GM12873 (cell line): ENCODE measurements around the gene HK2.

Experiments used
- TF ChIP-seq, protein P1 (sequence below): IDR thresholded peaks from 2 replicates; pipeline ENCODE4 v1.5.1; 2012; ENCODE audit warnings: low read depth, mild to moderate bottlenecking, moderate library complexity, low read length, control low read depth; ENCODE audit not compliant: insufficient read depth; ENCODE audit errors: missing control alignments

Gene HK2

GRCh38 chr2:74857215-74857614 is 23.3 kb downstream of the HK2 start:
- TF ChIP-seq, protein P1, sequence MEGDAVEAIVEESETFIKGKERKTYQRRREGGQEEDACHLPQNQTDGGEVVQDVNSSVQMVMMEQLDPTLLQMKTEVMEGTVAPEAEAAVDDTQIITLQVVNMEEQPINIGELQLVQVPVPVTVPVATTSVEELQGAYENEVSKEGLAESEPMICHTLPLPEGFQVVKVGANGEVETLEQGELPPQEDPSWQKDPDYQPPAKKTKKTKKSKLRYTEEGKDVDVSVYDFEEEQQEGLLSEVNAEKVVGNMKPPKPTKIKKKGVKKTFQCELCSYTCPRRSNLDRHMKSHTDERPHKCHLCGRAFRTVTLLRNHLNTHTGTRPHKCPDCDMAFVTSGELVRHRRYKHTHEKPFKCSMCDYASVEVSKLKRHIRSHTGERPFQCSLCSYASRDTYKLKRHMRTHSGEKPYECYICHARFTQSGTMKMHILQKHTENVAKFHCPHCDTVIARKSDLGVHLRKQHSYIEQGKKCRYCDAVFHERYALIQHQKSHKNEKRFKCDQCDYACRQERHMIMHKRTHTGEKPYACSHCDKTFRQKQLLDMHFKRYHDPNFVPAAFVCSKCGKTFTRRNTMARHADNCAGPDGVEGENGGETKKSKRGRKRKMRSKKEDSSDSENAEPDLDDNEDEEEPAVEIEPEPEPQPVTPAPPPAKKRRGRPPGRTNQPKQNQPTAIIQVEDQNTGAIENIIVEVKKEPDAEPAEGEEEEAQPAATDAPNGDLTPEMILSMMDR = no peak

DNA sequence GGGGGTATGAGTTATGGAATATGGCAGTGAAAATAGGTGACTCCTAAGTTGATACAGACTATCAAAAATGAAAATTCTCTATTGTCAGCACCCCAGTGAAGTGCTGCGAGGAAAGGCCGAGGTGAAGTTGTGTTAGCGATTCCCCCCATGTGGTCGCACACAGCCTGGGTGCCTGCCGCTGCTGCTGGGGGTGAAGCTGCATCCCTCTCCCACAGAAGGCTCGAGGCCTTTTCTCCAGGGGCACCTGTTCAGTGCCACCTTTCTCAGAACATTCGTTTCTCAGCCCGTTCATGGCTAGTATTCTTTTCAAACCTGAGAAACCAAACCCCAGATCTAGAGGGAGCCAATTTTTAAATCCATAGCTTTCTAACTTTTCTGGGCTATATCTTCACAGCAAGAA is 23.8 kb downstream of the HK2 start:
- TF ChIP-seq, protein P1 = no peak

DNA sequence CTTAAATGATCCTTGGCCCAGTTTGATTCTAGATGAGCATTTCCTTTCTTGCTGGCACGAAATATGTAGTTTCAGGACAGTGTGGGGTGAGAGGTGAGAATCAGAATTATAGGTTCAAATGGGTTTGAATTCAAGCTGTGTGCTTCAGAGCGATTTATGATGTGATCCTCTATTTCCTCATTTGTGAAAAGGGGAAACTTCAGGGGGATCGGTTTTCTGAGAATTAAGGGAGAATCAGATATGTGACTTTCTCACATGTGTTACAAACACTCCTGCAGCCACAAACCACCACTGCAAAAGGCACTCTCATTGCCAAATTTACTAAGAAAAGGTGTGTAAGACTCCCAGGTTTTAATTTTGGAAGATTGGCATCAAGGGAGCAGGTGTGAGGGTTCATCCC is 24.4 kb downstream of the HK2 start:
- TF ChIP-seq, protein P1 = no peak

GRCh38 chr2:74860079-74860478 is 26.2 kb downstream of the HK2 start:
- TF ChIP-seq, protein P1 = no peak

GRCh38 chr2:74860521-74860920 is 26.6 kb downstream of the HK2 start:
- TF ChIP-seq, protein P1 = no peak

DNA sequence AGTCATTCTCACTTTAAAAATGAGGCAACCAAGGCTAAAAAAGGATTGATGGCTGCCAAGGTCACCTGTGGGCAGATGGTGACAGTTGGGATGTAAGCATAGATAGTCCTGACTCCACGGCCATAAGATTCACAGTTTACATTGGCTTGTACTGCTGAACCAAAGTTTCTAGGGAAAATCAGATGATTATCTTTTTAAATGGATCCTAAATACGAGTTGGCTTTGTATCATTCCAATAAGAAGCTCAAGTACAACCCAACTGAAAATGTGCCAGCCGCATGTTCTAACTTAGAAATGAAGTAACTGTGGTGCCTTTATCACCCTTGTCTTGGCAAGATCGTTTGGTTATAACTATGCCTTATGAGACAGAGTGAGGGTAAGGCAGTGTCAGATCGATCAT is 27.6 kb downstream of the HK2 start:
- TF ChIP-seq, protein P1 = no peak

DNA sequence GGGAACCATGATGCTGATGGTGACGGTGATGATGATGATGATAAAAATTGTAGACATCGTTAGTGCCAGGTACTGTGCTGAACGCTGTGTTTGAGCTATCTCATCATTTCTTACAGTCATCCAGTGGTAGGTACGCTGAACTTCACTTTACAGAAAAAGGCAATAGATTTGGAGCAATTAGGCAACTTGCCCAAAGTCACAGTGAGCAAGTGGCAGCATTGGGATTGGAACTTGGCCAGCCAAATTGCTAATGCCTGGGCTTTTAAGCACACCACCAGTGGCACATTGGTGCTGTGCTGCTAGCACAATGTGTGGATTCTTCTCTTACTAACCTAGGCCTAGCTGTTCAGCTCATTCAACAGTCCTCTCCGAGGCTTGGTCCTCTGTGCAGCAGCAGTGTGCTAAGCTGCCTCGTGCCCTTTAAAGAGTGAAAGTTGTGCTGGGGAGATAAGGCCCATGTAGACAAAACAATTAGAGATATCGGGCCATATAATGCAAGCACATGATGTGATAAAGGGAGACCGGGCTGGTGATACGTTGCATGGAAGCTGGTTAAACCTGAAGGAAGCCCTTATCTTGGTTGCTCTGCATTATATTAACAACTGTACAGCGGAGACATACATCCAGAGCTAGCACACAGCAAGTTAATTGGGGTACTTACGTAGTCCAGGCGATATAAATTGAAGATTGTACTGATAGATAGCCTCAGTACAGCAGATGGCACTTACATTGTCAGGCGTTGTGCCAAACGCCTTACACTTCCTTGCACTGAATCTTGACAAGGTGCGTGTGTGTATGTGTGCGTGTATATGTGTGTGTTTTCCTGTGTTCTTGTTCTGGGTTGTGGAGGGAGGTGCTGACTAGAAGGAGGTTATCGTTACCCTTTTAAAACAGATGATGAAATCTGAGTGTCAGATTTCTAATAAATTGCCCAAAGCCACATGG is 28.4 kb downstream of the HK2 start:
- TF ChIP-seq, protein P1 = no peak
